CD4-positive, alpha-beta T cell treated with Interleukin-15 for 4 hours (primary cell): ENCODE results near the gene C3orf62.

Experiments used
- DNase-seq: peaks from one replicate; pipeline ENCODE4 v3.0.0-alpha.2; 2020; ENCODE audit warnings: low spot score

The C3orf62 gene

DNA sequence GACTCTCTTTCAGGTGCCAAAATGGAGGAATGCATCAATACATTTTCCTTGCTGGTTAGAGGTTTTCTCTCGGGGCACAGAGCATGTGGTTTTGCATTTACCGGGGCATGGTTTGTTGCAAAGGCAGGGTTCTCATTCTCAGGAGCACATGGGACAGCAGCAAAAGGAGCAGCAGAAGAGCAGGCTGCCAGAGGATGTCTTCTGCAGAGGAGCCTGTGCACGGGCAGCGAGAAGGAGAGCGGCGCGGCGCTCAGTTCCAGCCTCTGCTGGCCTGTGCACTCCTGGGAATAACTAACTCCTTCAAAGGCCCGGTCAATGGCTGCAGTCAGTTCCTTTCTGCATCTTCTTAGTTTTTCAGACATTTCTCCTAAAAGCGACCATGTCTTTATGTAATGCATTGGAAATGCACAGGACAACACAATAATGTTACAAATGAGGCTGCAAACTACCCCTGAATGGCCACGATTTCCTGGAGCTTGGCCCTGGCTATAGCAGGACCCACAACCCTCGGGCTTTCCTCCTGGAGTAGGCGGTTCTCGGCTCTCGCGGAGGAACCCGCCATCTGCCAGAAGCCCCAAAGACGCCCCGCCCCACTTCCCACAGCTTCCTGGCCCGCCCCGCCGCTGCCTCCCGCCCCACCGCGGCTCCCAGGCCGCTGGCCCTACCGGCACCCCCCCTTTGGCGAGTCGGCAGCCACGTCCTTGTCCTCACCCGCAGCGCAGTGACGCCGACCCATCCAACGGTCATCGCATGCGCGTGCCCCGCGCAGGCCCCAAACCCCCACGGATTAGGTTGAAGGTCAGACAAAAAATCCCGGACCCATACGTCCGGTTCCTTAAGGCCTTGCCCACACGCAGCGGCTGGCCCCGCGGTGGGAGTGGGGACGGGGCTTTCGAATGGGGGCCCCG, at the start of gene C3orf62:
Gene C3orf62 (minus strand): TSS at position 758 of the 908 bp plus-strand sequence. CDS start 360 bp downstream, at position 398.
- peak; percentile 61 for DNase-seq

GRCh38 chr3:49324768-49325167, 47.7 kb upstream of the C3orf62 start:
- no peak for DNase-seq

DNA sequence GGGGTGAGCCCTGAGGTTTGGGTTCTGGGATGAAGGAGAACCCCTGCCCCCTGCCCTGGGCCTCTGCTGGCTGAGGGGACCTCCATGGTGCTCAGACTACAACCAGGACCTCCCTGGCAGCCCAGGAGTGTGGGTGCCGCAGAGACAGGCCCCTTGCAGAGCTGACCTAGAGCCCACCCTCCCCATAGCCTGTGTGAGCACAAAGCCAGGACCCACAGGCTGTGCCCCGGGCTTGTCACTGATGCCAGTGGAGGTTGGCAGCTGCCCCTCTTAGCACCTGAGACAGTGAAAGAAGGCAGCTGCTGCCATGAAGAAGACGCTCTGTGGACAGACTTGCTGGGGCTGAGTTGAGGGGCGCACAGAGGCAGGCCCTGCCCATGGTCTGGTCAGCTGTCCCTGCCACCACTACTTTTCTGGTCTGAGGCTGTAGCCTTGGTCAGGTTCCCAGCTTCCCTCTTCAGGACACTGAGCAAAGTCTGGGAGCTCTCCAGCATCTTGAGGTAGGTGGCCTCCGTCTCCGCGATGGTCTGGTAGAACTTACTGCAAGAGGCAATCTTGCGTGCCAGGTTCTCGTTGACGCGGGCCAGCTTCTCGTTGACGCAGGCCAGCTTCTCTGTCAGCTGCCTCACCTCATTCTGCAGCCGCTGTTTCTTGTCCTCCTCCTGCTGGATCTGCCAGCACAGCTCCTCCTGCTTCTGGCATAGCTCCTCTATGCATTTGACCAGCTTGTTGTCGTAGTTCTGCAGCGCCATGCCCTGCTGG, 39.8 kb upstream of the C3orf62 start:
- no peak for DNase-seq

DNA sequence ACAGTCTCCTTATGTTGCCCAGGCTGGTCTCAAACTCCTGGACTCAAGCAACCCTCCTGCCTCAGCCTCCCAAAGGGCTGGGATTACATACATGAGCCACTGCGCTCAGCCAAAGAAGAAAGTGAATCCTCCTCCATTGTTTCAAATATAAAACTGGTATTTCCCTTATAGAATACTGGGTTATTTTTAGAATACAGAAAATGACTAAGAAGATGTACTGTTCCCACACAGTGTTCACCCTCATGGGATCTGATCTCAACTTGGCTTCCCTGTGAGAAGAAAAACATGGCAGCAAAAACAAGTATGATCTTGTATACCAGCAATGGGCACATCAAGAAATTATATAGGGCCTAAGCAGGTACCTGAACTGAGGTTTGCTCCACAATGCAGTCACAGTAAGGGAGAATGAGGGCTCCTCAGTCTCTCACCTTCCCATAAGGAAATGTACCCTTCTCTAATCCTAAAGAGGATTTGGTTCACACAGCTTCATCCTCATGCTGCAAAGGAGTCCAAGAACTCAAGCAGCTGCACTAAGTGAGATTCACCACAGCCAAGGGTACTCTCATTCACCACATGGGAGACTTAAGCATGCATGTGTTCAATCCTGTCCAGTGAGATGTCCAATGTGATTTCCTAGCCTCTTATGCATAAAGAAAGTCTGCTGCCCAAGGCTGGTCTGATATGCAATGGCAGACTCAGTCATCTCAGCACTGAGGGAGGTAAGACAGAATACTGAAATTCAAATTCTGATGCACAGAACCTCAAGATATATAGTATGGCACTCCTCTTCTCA, 37.1 kb upstream of the C3orf62 start:
- no peak for DNase-seq

GRCh38 chr3:49311283-49311682, 34.3 kb upstream of the C3orf62 start:
- DNase-seq = no peak

DNA sequence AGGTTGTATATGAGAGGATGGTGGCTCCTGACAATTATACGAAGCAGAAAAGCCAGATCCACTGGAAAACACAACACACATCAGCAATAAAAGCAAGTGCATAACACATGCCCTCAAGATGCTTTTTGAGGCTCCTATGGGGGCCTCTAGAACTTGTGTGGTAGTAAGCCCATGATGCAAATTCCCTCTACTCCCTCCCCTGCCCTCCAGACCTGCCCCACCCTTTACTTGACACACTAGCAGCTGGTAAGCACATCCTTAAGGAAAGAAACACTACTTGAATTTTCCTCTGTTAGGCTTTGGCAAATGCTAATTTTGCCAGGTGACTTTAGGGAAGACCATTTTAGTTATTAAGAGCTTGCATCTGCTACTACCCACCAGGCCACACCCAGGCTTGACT, 33.6 kb upstream of the C3orf62 start:
- DNase-seq = no peak

DNA sequence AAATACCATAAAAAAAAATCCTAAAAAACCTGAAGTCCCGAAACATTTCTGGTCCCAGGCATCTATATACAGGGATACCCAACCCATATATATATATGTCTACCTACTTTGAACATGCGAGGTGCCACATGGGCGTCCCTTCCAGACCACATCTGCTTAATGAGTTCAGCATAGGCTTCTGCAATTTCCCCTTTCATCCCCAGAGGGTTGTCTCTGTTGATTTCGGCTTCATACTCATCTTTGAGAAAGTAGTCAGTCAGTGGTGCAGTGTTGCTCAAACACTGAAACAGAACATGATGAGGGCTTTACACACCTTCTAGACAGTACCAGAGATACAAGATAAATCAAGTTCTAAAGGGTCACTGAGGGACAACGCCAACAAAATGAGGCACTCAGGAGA, 28.6 kb upstream of the C3orf62 start:
- DNase-seq = no peak

DNA sequence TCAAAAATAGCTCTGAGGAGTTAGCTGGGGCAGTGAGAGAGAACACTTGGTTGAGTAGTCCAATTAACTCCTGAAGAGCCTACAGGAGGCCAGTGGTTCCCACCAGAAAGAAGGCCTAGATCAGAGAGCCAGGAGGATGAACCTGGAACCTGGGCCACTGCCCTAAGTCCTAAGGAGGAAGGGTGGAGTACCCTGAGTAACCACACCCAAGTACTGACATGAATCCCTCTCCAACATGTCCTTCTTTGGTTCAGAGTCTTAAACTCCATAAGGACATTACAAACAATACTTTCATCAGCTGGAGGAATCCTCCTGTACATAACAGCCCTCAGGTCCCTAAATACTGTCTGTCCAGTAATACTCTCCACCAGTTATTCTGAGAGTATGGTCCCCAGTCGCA, 25.6 kb upstream of the C3orf62 start:
- DNase-seq = no peak

DNA sequence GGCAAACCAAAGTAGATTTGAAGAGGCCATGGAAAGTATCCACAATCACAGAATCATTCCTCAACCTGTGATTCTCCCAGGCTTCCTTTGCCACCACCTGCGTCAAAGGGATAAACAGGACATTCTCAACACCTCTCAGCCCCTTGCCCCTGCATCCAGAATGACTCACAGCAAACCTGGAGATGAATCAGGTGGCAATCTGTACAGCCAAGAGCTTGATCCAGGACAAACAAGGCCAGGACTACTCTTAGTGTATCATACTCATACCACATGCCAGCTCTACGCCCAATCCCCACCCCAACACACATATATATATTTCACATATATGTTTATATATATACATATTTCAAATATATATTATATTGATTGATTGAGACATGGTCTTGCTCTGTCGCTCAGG, 23.6 kb upstream of the C3orf62 start:
- DNase-seq = no peak

DNA sequence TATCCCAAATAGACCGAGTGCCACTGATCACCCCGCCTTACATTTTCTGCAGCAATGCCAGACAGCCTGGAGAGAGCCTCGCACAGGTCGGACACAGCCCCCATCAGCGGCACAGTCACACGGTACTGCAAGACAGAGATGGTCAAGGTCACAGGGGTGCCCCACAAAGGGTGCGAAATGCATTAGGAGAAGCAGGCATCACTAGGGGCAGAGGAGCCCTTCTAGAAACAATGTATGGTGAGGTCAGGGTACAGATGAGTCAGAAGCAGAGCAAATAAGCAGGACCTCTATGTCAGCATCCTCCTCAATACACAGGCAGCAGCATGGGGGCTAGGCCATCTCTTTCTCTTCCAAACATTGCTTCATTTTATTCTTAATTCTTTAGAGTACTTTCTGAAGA, 21.5 kb upstream of the C3orf62 start:
- no peak for DNase-seq

GRCh38 chr3:49296781-49297411, 19.9 kb upstream of the C3orf62 start:
- no peak for DNase-seq

DNA sequence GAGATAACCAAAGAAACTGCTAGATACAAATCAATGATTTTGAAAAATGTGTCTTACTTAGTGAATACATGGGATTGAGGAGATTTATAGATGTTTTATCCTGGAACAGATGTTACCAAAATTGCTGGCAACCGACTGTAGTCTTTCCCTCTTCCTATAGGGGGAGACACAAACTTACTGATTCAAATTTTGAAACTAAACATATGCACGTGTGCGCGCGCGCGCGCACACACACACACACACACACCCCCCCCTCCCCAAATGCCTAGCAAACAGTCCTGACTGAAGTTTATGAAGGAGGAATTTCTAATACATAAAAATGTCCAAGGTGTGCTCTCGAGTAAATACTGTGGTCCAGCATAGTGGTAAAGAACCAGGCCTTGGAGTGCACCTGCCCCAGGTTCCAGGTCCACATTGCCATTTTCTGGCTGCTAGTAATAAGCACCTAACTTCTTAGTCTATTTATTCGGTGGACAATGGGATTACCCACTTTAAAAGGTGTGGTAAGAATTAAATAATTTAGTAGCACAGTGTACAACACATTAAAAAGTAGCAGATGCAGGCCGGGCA, 18.5 kb upstream of the C3orf62 start:
- peak; percentile 27 for DNase-seq

DNA sequence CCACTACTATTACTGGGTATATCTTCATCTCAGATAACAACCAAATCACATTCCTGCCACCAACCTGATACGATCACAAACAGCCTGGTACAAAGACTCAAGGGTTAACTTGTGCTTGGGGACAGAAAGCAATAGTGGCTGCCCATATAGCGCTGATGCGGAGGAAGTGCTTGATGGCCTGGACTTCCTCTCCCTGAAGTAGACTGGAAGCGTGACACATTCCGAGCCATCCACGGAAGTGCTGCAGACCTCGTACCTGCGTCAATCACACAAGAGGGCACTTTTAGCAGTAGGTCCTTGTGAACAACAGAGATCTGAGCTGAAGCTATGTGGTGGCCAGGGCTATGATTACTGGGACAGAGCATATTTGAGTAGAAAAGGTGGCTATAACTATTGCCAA, 17.3 kb upstream of the C3orf62 start:
- DNase-seq = no peak

- DNase-seq = no peak
Measured at GRCh38 chr3:49283997-49284396, 7.0 kb upstream of the C3orf62 start.

GRCh38 chr3:49279376-49279775, 2.3 kb upstream of the C3orf62 start:
- no peak for DNase-seq

DNA sequence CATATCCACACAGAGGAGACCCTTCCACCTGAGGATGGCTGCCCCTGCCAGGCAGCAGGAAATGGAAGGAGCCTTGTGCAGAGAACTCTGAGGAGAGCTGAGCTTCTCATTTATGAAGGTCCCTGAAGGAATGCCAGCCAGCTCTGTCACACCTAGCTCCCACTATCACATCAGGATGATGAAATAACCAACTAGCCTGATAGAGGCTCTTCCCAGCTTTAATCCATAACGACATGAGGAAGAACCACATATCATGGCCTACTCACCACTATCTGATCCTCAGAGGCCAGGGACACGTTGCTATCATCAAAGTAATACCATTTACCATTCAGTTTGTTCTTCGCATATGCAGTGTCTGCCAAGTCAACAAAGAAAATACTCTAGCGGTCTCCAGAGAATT, 1.5 kb upstream of the C3orf62 start:
- no peak for DNase-seq

DNA sequence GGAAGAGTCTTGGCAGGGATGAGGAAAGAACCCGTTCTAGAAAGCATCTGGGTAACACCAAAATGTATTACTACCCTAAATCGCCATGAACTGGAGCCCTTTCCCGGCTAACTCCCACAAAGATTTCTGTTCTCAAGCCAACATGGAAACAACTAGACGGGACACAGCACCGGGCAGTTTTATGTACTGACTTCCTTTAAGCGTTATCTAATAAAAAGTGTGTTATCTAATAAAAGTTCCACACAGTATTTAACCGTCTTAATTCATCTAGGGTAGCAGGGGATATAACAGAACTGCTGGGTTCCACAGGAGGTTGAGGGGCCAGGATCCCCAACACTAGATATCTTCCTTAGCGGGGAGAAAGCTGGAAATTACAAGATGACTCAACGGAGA, 347 bp upstream of the C3orf62 start:
- DNase-seq = no peak

DNA sequence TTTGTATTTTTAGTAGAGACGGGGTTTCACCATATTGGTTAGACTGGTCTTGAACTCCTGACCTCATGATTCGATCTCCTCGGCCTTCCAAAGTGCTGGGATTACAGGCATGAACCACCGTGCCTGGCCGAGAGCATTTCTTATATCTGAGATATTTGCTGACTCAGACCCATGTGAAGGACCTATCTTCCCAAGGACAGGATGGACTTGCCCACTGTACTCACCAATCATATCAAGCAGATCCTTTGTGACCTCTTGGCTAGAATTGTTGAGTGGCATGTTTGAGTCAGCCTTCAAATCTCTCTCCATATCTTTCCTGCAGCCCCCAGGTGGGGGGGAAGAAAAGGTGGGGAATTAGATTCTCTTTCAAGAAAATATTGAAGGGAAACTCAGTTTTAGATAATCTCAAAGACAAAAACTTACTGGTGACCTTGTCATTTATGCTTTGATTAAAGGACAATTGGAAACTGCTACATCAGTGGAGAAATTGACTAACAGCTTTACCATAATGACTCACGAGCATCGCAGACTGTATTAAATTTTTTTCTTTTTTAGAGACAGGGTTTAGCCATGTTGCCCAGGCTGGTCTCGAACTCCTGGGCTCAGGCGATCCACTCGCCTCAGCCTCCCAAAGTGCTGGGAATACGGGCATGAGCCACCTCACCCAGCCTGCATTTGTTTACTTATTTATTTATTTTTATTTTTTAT, 3.1 kb downstream of the C3orf62 start:
- no peak for DNase-seq

- DNase-seq = no peak
Measured at GRCh38 chr3:49271047-49271446, 6.0 kb downstream of the C3orf62 start.

GRCh38 chr3:49270156-49270500, 6.9 kb downstream of the C3orf62 start:
- DNase-seq = no peak
